Fibroblast of skin of right quadriceps (primary cell): ENCODE results near the gene ARL15.
A peak's percentile ranks its signal among the peaks of the same experiment; 100 is the strongest.
"Not testable (repeated sequence)": the region's sequence is repeated elsewhere in the genome, so short reads cannot be mapped to it uniquely, and the experiment has no call there.

ENCODE experiments used
- DNase-seq: peaks from one replicate; pipeline ENCODE4 v3.0.0-alpha.2; 2013

ARL15 gene

DNA sequence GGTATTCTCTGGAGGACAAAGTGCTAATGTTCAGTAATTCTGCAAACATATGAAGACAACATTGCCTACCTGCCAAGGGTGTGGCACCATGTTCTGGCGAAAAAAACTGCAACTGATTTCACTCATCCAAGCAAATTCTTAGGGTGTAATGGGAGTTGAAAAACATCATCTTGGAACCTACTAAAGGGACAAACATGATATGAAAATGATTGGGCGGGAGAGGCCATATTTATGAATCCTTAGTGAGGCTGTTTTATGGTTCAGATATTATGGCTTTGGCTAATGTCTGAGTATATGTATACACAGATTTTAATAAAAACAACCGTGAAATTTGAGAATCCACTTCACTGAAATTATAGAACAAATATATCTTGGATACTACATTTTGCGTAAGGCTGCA, 225.7 kb downstream of the ARL15 start:
- DNase-seq, result no peak

DNA sequence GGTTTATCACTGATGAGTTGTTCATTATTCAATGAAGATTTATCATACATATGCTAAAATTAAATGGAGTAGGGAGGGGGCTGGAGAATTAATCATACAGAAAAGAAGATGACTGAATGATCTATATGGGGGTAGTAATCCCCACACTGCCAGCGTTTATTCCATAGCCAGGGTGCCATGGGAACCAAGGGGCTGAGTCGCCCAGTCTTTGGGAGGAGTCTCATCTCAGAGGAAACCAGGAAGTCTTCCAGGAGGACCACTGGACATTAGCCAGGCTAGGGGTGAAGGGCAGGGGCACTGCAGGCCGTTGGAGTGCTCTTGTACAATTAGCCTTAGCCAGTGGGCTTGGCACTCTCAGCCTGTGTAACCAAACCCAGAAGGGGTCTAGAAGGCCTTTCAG, 226.5 kb downstream of the ARL15 start:
- peak; percentile 45 for DNase-seq

DNA sequence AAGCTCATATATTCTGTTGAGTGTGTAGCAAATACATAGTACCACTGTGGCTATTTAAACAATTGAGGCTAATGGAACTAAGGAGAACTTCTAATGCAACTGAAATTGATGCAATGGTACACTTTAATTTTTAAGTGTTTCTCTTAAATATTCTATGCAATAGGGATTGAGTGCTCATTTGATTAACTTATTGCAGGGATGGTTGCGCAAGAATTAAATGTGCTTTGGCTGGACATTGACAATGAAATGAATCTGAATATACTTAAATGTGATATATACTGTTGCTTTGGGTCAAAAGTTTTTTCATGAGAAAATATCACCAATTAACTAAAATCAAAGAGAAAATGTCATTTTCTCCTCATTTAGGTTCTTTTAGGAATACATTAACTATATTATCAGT, 227.1 kb downstream of the ARL15 start:
- no peak for DNase-seq

DNA sequence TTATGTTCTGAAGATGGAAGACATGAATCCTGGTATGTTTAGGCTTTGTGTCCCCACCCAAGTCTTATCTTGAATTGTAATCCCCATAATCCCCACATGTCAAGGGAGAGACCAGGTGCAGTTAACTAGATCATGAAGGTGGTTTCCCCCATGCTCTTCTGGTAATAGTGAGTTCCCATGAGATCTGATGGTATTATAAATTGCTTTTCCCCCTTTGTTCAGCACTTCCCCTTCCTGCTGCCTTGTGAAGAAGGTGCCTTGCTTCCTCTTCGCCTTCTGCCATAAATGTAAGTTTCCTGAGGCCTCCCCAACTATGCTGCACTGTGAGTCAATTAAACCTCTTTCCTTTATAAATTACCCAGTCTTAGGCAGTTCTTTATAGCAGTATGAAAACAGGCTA, 229.0 kb downstream of the ARL15 start:
- DNase-seq, result no peak

DNA sequence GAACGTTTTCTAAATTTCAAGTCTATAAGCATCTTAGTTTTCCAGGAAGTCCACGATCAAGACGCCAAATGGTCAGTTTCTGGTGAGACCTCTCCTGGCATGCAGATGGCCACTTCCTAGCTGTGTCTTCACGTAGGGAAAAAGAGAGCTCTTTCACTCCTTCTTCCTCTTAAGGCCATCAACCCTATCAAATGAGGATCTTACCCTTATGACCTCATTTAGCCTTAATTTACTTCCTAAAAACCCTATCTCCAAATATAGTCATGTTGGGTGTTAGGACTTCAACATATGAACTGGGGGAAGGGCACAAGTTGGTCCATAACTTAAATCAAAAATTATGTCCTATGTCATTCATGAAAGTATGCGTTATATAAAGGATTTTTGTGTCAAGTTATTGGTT, 229.5 kb downstream of the ARL15 start:
- DNase-seq, result no peak

DNA sequence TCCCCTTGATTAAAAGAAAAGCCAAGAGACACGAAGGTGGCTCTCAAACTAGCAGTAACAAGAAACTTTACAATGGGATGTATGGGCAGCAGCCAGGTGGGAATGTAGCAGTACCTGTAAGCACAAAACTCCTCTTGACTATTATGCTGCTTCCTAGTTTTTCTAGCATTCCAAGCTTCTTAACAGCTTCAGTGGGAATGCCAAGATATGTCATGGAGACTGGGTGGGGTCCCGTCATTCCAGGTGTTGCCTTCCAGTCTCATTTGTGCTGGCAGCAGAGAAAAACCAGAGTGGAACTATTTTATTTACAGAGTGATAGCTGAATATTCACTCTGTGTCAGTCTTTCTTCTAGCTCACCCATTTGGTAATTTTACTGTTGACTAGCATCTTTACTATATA, 236.6 kb downstream of the ARL15 start:
- no peak for DNase-seq

DNA sequence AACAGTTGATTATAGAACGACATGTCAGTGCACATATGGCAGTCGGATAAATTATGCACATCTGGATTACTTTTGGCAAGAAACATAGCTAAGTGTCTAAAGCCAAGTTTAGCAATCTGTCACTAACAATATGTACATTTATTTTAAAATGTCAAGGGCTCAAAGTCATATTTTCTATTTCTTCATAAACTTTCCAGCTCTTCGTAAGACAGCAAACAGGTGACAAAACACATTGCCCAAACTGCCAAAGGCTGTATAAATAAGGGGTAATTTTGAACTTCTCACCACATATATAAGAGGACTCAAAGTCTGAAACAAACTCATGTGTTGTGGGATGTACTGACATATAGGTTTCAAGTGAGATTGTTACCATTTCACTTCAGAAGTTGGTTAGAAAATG, 237.2 kb downstream of the ARL15 start:
- DNase-seq, result no peak

DNA sequence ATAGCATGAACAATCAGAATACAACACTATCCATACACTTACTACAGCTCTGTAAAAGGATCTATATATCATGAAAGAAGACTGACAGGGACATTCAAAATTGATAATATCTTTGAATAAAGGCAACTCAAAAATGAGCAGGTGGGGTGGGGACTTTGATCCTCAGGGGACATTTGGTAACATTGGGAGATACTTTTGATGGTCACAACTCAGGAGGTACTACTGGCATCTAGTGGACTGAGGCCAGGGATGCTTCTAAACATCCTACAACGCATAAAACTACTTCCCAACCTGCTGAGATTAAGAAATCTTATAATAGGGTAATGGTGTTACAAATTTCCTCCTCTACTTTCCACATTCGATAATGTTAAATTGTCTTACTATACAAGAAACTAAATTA, 243.9 kb downstream of the ARL15 start:
- no peak for DNase-seq

DNA sequence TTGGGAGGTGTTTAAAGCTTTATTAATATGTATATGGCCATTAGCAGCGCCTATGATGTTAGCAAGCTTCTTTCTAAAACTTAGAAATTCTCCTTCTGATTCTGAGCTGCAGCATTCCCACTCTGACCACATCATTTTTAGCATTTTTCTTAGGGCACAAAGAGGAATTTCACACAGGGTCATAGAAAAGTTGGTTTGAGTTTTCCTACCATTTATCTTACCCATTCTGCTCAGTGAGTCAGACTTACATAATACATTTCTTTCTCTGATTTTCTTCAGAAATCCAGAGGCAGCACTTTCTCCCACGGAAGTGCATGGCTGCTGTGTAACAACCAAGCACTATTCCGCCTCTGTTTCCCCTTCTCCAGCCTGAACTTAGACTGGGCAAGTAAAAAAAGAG, 246.6 kb downstream of the ARL15 start:
- DNase-seq, result peak; percentile 93

DNA sequence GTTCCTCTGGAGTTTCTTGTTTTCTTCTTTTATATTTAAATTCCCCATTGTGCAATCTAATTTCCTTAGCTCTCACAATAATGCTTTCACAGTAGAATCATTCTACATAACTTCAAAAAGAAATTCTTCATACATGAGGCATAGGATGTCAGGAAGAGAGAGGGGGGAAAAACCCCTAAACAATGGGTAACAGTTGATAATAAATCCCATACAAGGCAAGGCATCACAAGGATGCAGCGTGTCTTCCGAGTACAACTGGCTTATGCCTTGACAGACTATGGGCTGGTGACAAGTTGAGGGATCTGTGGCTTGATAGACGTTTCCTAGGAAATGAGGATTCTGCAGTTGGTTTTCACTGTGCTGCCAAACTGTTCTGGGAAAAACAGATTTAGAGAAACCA, 247.4 kb downstream of the ARL15 start:
- peak; percentile 97 for DNase-seq

DNA sequence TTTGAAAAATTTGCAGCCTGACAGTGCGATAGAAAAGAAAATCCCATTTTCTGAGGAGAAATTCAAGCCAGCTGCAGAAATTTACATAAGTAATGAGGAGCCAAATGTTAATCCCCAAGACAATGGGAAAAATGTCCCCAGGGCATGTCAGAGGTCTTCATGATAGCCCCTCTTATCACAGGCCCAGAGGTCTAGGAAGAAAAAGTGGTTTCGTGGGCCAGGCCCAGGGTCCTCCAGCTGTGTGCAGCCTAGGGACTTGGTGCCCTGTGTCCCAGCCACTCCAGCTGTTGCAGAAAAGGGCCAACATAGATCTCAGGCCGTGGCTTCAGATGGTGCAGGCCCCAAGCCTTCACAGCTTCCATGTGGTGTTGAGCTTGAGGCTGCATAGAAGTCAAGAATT, 249.5 kb downstream of the ARL15 start:
- DNase-seq, result not testable (repeated sequence)

DNA sequence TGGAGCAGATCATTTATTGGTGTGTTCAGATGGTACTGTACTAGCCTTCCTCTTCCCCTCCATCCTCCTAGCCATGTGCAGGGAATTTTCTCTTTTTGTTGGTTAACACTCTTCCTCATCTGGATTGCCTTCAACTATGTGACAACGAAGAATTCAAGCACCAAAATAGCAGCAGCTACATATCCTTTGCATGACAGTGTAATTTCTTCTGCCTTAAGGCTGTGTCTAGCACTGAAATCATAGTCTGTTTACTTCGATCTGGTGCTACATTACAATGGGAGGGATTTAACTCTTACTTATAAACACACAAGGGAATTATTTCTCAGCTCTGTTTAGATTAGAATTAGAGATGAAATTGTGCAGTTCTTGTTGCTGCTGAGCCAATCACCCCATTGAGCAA, 260.4 kb downstream of the ARL15 start:
- DNase-seq, result peak; percentile 83

DNA sequence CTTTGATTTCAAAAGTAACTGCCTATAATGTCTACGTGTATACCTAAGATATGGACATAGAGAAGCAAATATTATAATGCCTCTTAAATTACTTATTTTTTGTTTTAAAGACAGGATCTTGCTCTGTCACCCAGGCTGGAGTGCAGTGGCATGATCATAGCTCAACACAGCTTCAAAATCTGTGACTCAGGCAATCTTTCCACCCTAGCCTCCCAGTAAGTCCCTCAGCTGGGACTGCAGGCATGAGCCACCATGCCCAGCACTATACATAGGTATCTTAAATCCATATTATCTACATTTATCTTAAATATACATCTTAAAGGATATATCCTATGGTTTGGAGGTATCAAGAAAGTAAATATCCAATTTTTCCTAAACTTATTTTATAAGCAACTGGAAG, 261.2 kb downstream of the ARL15 start:
- DNase-seq, result peak; percentile 5

DNA sequence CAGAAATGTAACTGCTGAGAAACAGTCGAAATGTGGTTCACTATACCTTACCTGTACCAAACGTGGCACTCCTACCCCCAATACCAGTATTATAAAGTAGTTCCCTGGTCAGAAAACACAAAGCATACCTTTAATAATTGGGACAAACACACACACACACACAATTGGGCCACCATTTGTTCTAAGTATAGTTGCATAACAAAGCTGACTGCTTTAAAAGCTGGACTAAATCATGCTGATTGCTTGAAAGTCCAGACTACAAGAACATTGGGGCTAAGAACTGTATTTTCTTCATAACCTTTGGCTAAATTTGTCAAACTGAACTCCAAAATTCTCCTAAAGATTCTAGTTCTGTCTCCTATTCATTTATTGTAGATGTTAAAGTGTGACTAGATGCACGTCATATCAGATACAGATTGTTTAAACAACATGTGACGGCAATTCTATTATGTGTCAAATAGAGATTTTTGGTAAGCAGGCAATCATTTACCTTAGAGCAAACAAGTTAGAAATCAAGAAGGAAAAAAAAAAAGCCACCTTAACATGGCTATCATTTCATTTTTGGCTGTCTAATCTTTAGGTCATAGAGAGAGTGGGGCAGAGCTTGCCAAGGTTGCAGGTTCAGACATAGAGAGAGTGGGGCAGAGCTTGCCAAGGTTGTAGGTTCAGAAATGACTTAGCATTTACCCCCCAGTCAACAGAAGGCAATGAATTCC, 265.1 kb downstream of the ARL15 start:
- DNase-seq, result no peak

DNA sequence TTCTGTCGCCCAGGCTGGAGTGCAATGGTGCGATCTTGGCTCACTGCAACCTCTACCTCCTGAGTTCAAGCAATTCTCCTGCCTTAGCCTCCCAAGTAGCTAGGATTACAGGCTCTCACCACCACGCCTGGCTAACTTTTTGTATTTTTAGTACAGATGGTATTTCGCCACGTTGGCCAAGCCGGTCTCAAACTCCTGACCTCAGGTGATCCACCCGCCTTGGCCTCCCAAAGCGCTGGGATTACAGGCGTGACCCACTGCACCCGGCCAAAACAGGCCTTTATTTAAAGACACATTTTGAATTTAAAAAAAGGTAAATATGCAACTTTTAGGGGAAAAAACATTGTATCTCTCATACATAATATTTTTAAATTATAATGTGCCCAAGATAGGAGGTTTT, 266.1 kb downstream of the ARL15 start:
- DNase-seq, result not testable (repeated sequence)

DNA sequence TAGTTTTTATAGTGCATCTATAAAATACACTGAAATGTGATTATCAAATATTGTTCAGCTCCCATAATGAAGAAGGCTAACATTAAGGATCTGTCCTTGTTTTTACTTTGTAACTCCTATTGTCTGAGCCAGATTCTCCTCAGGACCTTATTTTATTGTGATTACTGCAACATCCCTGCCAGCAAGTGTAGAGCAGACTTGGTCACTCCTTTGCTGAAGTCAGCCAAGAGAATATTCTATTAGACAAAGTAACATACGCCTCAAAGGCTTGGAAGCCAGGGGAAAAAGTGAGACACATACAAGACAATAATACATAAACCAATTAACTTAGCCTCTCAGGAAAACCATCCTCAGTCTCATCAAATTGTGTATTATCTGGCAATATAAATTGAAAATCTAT, 269.6 kb downstream of the ARL15 start:
- no peak for DNase-seq

DNA sequence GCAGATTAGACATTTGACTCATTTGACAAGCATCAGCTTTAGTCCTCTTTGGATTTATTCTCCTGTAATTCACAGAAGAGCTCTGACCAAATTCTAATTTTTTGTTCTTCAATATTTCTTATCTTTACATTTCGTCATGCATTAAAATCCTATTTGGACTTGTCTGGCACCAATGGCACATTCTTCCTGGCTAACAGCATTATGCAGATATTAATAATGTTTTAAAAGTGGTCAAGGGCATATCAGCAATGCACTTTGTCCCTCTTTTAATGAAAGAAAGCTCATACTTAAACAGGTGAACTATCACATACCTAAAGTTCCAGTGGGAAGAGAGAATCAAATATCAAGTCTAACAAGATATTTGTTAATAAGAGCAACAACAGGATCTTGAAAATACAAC, 270.4 kb downstream of the ARL15 start:
- DNase-seq, result no peak

DNA sequence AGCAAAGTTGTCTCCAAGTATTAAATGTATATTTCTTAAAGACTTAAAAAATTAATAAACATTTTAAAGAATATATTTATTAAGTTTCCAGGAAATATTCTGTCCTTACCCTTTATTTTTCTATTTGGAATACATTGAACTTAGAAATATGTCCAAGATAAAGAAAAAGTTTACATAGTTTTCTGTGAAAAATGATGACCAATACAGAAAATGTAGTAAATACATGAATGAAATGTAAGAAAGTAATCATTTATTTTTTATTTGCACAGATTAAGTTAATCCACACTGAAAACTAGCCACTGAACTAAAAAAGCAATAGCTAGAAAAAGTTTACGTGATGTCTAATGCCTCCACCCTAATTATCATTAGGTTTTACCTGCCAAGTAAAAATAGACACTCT, 273.2 kb downstream of the ARL15 start:
- no peak for DNase-seq

DNA sequence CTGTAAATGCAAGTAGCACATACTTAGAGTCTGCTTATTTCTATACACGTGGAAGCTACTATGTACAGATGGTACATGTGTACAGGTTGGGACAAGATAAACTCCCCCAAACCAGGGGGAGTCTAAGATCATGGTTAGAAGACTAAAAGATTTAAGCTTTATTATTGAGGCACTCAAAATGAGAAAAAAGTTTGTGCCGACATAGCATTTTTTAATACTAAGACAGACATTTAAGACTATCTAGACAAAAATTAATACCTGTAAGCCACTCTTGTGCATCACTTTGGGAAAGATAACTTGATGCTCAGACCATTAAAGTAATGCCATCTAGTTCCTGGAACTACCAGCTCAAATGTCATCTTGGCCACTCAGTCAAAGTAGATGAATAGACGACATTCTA, 279.4 kb downstream of the ARL15 start:
- DNase-seq, result no peak

DNA sequence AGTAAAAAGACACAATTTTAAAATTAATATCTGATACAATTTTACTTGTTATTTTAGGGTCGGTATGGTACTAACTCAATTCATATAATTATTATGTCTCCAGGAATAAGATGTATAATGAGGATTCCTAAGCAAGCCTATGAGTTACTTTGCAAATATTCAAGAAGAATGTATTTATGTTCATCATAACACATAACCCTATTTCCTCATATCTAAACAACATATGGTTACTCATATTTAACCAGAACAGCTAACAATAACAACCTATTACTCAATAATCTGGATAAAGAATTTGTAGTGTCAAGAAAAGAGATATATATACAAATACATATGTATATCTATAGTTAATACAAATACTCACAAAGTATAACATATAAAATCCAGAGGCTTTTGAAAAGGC, 285.9 kb downstream of the ARL15 start:
- DNase-seq, result peak; percentile 69

DNA sequence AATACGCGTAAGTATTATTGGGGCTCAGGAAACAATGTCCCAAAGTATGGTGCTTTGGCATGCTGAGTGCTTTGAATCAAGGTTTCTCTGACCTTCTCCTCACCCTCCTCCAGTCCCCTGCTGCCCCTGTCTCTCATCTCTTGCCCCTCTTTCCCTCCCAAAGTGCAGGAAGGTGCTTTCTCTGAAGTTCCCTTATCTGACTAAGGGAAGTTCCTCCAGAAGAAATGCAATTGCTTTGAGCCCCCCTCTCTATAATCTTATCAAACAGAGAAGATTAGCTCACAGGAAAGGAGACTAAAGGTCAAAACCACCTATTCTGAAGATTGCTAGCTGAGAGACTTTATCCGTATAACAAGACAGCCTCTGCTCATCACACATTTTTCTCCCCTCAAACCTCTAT, 288.1 kb downstream of the ARL15 start:
- no peak for DNase-seq

DNA sequence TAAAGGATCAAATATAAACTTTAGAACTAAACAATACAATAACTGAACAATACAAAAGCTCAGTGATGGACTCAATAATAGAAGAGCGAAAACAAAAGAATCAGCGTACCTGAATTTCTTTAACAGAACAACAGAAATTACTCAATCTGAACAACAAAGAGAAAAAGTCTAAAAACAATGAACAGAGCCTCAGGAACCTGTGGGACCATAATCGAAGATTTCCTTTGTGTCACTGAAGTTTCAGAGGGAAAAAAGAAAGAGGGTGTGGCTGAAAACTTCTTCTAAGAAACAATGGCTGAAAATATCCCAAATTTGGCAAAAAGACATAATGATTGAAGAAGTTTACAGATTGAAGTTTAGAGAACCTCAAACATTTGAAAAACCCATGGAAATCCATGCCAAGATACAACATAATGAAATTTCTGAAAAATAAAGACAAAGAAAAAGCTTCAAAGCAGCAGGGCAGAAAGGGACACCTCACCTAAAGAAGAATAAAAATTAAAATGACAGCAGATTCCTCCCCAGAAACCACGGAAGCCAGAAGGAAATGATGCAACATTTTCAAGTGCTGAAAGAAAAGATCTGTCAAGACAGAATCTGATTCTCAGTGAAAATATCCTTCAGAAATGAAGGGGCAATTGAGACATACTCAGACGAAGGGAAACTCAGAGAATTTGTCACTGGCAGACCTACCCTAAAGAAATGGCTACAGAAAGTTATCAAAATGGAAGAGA, 288.8 kb downstream of the ARL15 start:
- DNase-seq, result peak; percentile 68

DNA sequence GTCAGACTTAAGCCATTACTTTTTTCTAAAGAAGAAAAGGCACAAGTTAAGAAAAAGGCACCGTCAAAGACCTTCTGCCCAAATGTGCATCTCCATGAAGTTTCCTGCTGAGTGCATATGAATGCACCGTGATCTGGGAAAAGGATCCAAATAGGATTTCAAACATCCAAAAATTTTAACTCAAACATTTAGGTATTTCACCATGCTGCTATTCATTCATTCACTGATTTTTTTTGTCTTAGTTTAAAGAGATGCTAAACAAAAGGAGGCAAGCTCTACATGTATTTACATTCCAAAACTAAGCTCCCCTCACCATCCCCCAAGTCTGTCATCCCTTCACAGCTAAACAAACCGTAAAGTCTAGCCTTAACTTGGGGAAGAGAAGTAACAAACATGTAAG, 291.9 kb downstream of the ARL15 start:
- DNase-seq, result no peak

DNA sequence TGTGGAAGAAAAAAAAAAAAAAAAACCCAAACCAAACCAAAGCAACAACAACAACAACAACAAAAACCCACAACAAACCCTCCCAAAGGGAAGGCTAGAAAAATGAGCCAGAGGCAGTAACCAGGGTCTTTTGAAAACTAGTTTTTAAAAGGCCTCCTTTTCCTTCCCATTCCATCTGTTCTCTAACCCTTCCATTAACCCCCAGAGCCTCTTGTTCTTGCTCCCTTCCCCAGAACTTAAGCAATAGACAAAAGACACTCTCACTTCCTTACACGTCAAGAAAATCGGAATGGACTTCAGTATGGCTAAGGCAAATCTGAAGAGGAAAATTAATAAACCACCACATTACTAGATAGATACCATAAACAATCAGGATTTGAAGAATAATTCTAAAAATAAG, 292.8 kb downstream of the ARL15 start:
- DNase-seq, result no peak
